ENCODE data around the gene AP2A2. TPM values are rescaled to one million over a fixed set of nuclear protein-coding genes. Genes with fewer than 3 reads are reported as not detected.

The AP2A2 gene
- total RNA-seq, 2 experiments from 2014 or later: 49.1 to 52.1 TPM

GRCh38 chr11:1020211-1020905 lies 94.7 kb downstream of the AP2A2 start:
- H3K36me3 Mint-ChIP-seq: peaks cover 18% of the 10 kb centered on the region
- ATAC-seq (ENCODE audit: low read depth) (no peak), DNase-seq (no peak)
- no peak overlapping the region for H3K4me3 Mint-ChIP-seq
- POLR2A ChIA-PET: no interaction called here
- H3K27ac Mint-ChIP-seq: no peak overlapping the region
- no peaks in the 10 kb centered on the region for H3K27me3 Mint-ChIP-seq
- peaks cover 17% of the 10 kb centered on the region for H3K4me1 Mint-ChIP-seq
- H3K9me3 Mint-ChIP-seq: peaks cover 18% of the 10 kb centered on the region

GRCh38 chr11:1022411-1022810 lies 96.7 kb downstream of the AP2A2 start:
- H3K4me1 Mint-ChIP-seq: peaks cover 7% of the 10 kb centered on the region
- ATAC-seq (ENCODE audit: low read depth) (no peak), DNase-seq (no peak)
- H3K27ac Mint-ChIP-seq: no peak overlapping the region
- no peak overlapping the region for H3K4me3 Mint-ChIP-seq
- no peaks in the 10 kb centered on the region for H3K27me3 Mint-ChIP-seq
- POLR2A ChIA-PET: no interaction called here
- peaks cover 8% of the 10 kb centered on the region for H3K9me3 Mint-ChIP-seq
- peaks cover 8% of the 10 kb centered on the region for H3K36me3 Mint-ChIP-seq

- POLR2A ChIA-PET: no interaction called here
- ATAC-seq (ENCODE audit: low read depth): no peak
These were observed 97.5 kb downstream of the AP2A2 start for GRCh38 chr11:1022908-1023810.

GRCh38 chr11:1023811-1024596 lies 98.3 kb downstream of the AP2A2 start:
- H3K4me3 Mint-ChIP-seq: no peak overlapping the region
- no peak for ATAC-seq (ENCODE audit: low read depth)
- H3K27ac Mint-ChIP-seq: no peak overlapping the region
- POLR2A ChIA-PET: no interaction called here
- DNase-seq: no peak
- H3K4me1 Mint-ChIP-seq: no peaks in the 10 kb centered on the region
- no peaks in the 10 kb centered on the region for H3K9me3 Mint-ChIP-seq
- no peaks in the 10 kb centered on the region for H3K36me3 Mint-ChIP-seq
- no peaks in the 10 kb centered on the region for H3K27me3 Mint-ChIP-seq

More at GRCh38 chr11:1022908-1023810, 97.5 kb downstream of the AP2A2 start:
- Mint-ChIP-seq H3K9me3 (peaks cover 1% of the 10 kb centered on the region), H3K4me3 (no peak overlapping the region), H3K4me1 (peaks cover 2% of the 10 kb centered on the region), H3K36me3 (peaks cover under 1% of the 10 kb centered on the region), H3K27me3 (no peaks in the 10 kb centered on the region), H3K27ac (no peak overlapping the region)
- DNase-seq: no peak

- Mint-ChIP-seq H3K36me3 (no peaks in the 10 kb centered on the region), H3K27ac (no peak overlapping the region), H3K4me3 (no peak overlapping the region), H3K9me3 (no peaks in the 10 kb centered on the region), H3K27me3 (no peaks in the 10 kb centered on the region), H3K4me1 (no peaks in the 10 kb centered on the region)
- ATAC-seq (ENCODE audit: low read depth): no peak
- POLR2A ChIA-PET: no interaction called here
- DNase-seq: no peak
These were observed 99.1 kb downstream of the AP2A2 start for GRCh38 chr11:1024597-1025409.

GRCh38 chr11:1025410-1026162 lies 99.9 kb downstream of the AP2A2 start:
- Mint-ChIP-seq H3K4me1 (no peaks in the 10 kb centered on the region), H3K4me3 (no peak overlapping the region), H3K9me3 (no peaks in the 10 kb centered on the region), H3K27ac (no peak overlapping the region), H3K27me3 (no peaks in the 10 kb centered on the region), H3K36me3 (no peaks in the 10 kb centered on the region)
- DNase-seq (no peak), ATAC-seq (ENCODE audit: low read depth) (no peak)
- POLR2A ChIA-PET: no interaction called here

GRCh38 chr11:1026163-1026450 lies 100.4 kb downstream of the AP2A2 start:
- no peaks in the 10 kb centered on the region for H3K9me3 Mint-ChIP-seq
- no peaks in the 10 kb centered on the region for H3K4me1 Mint-ChIP-seq
- ATAC-seq (ENCODE audit: low read depth): no peak
- no peak for DNase-seq
- POLR2A ChIA-PET: no interaction called here
- H3K27me3 Mint-ChIP-seq: no peaks in the 10 kb centered on the region
- no peaks in the 10 kb centered on the region for H3K36me3 Mint-ChIP-seq
- no peak overlapping the region for H3K4me3 Mint-ChIP-seq
- H3K27ac Mint-ChIP-seq: no peak overlapping the region

GRCh38 chr11:1026641-1027482 lies 101.2 kb downstream of the AP2A2 start:
- Mint-ChIP-seq H3K27me3 (no peaks in the 10 kb centered on the region), H3K9me3 (no peaks in the 10 kb centered on the region), H3K36me3 (no peaks in the 10 kb centered on the region), H3K4me1 (no peaks in the 10 kb centered on the region), H3K27ac (no peak overlapping the region), H3K4me3 (no peak overlapping the region)
- ATAC-seq (ENCODE audit: low read depth) (no peak), DNase-seq (no peak)
- POLR2A ChIA-PET: no interaction called here

- ATAC-seq (ENCODE audit: low read depth): no peak
- Mint-ChIP-seq H3K27me3 (no peaks in the 10 kb centered on the region), H3K4me3 (no peak overlapping the region), H3K9me3 (peaks cover 6% of the 10 kb centered on the region), H3K36me3 (no peaks in the 10 kb centered on the region), H3K27ac (no peak overlapping the region), H3K4me1 (no peaks in the 10 kb centered on the region)
- DNase-seq: no peak
- POLR2A ChIA-PET: no interaction called here
These were observed 102.0 kb downstream of the AP2A2 start for GRCh38 chr11:1027483-1028290.

GRCh38 chr11:1028291-1028540 lies 102.5 kb downstream of the AP2A2 start:
- Mint-ChIP-seq H3K27me3 (no peaks in the 10 kb centered on the region), H3K36me3 (no peaks in the 10 kb centered on the region), H3K27ac (no peak overlapping the region), H3K9me3 (peaks cover 6% of the 10 kb centered on the region), H3K4me1 (no peaks in the 10 kb centered on the region), H3K4me3 (no peak overlapping the region)
- DNase-seq: no peak
- POLR2A ChIA-PET: no interaction called here
- ATAC-seq (ENCODE audit: low read depth): no peak

- Mint-ChIP-seq H3K27ac (no peak overlapping the region), H3K36me3 (no peaks in the 10 kb centered on the region), H3K27me3 (no peaks in the 10 kb centered on the region), H3K9me3 (peaks cover 6% of the 10 kb centered on the region), H3K4me1 (no peaks in the 10 kb centered on the region), H3K4me3 (no peak overlapping the region)
- no peak for DNase-seq
- POLR2A ChIA-PET: no interaction called here
- ATAC-seq (ENCODE audit: low read depth): no peak
These were observed 102.9 kb downstream of the AP2A2 start for GRCh38 chr11:1028616-1029015.

Data from activated naive CD8-positive, alpha-beta T cell treated with anti-CD3 and anti-CD28 coated beads, Interleukin-2, amount 10 ng/mL, durations not matched to agents 7 days and 5 days (primary cell).